Activated CD4-positive, alpha-beta T cell treated with anti-CD3 and anti-CD28 coated beads, Interleukin-2, amount 10 ng/mL, durations not matched to agents 7 days and 5 days (primary cell): ENCODE measurements around the gene DGCR8. TPM values are rescaled to one million over a fixed set of nuclear protein-coding genes. Genes with fewer than 3 reads are reported as not detected.

Source experiments
- CTCF ChIA-PET: fragments of 350-600 bp; sonication (Branson Sonifier 250); formaldehyde crosslinking; loops from one replicate; lab custom pipeline; 2021; ENCODE audit warnings: antibody characterized with exemption; lab: Charles Lee
- POLR2A ChIA-PET: fragments of 350-600 bp; sonication (Branson Sonifier 250); formaldehyde crosslinking; loops from one replicate; lab custom pipeline; 2021; ENCODE audit warnings: antibody characterized with exemption; lab: Charles Lee
- DNase-seq: peaks from one replicate; pipeline ENCODE4 v3.0.0-alpha.2; 2020
- H3K27ac Mint-ChIP-seq: one replicate; pipeline ENCODE4 v1.8.0; 2021; ENCODE audit warnings: mild to moderate bottlenecking, moderate library complexity, mixed read lengths
- H3K27me3 Mint-ChIP-seq: one replicate; pipeline ENCODE4 v1.8.0; 2021; ENCODE audit warnings: mixed read lengths
- H3K36me3 Mint-ChIP-seq: one replicate; pipeline ENCODE4 v1.8.0; 2021; ENCODE audit warnings: low read depth, mixed read lengths
- H3K4me1 Mint-ChIP-seq: one replicate; pipeline ENCODE4 v1.8.0; 2021; ENCODE audit warnings: mixed read lengths
- H3K4me3 Mint-ChIP-seq: one replicate; pipeline ENCODE4 v1.8.0; 2021; ENCODE audit warnings: mild to moderate bottlenecking, moderate library complexity, mixed read lengths
- H3K9me3 Mint-ChIP-seq: one replicate; pipeline ENCODE4 v1.8.0; 2021; ENCODE audit warnings: mixed read lengths
- total RNA-seq, 2 experiments: library from RNA; stranded (reverse); gene quantifications; one replicate each; pipeline ENCODE4 v1.2.3, GENCODE V29; 2021

DGCR8 gene
- total RNA-seq, 2 experiments from 2014 or later = 51.2 to 54.5 TPM

DNA sequence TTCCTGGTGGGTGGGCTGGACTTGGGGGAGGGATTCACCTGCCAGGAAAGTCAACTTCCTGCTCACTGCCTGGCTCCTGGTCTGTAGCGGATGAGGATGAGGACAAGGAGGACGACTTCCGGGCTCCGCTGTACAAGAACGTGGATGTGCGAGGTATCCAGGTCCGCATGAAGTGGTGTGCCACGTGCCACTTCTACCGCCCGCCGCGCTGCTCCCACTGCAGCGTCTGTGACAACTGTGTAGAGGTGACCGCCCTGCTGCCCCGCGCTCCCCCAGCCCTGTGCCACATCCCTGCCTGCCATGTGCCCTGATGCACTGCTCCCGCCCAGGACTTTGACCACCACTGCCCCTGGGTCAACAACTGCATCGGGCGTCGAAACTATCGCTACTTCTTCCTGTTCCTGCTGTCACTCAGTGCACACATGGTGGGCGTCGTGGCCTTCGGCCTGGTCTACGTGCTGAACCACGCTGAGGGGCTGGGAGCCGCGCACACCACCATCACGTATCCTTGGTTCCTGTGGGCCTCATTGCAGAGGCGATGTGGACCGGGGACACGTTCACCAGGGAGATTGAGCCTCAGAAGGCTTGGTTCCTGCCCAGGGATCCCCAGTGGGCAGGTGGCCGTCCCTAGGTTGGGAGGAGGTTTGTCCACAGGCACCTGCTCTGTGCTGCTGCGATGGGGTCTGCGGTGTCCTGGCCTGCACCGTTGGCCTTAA is 59.5 kb downstream of the DGCR8 start:
- no peak overlapping the region for H3K27ac Mint-ChIP-seq

DNA sequence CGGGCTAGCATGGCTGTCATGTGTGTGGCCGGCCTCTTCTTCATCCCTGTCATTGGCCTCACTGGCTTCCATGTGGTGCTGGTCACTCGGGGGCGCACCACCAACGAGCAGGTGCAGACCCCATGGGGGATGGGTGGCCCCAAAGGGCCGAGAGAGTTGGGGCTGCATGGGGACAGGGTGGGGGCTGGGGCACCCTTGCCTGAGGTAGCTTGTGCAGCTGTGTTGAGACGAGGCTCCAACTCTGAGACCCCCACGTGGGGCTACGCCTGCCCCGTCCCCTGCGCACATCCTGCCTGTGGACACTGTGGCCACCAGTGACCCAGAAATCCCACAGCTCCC is 60.0 kb downstream of the DGCR8 start:
- no peaks in the 10 kb centered on the region for H3K4me1 Mint-ChIP-seq
- CTCF ChIA-PET = no interaction called here
- no peak for DNase-seq
- no peak overlapping the region for H3K4me3 Mint-ChIP-seq
- H3K9me3 Mint-ChIP-seq = no peaks in the 10 kb centered on the region
- no peaks in the 10 kb centered on the region for H3K27me3 Mint-ChIP-seq
- no peak overlapping the region for H3K27ac Mint-ChIP-seq
- H3K36me3 Mint-ChIP-seq = no peaks in the 10 kb centered on the region
- POLR2A ChIA-PET = no interaction called here

More for the DNA sequence above, 59.5 kb downstream of the DGCR8 start:
- DNase-seq = no peak
- POLR2A ChIA-PET = no interaction called here
- no peak overlapping the region for H3K4me3 Mint-ChIP-seq
- CTCF ChIA-PET = no interaction called here
- no peaks in the 10 kb centered on the region for H3K9me3 Mint-ChIP-seq
- no peaks in the 10 kb centered on the region for H3K4me1 Mint-ChIP-seq
- no peaks in the 10 kb centered on the region for H3K27me3 Mint-ChIP-seq
- no peaks in the 10 kb centered on the region for H3K36me3 Mint-ChIP-seq

DNA sequence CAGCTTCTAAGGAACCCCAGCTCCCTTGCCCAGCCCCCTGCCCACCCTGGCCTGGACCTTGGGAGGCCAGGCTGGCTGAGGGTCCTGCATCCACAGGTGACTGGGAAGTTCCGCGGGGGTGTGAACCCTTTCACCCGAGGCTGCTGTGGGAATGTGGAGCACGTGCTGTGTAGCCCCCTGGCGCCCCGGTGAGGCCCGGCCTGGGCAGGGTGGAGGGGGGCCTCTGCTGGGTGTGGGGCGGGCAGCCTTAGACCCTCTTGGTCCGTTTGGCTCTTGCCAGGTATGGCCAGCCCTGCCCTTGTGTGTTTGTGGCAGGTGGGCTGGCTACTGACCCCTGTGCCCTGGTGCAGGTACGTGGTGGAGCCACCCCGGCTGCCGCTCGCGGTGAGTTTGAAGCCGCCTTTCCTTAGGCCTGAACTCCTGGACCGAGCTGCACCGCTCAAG is 60.5 kb downstream of the DGCR8 start:
- DNase-seq = no peak
- ChIA-PET POLR2A (no interaction called here), CTCF (no interaction called here)
- no peaks in the 10 kb centered on the region for H3K4me1 Mint-ChIP-seq
- no peaks in the 10 kb centered on the region for H3K27me3 Mint-ChIP-seq
- H3K9me3 Mint-ChIP-seq = no peaks in the 10 kb centered on the region
- no peak overlapping the region for H3K27ac Mint-ChIP-seq
- no peaks in the 10 kb centered on the region for H3K36me3 Mint-ChIP-seq
- H3K4me3 Mint-ChIP-seq = no peak overlapping the region

DNA sequence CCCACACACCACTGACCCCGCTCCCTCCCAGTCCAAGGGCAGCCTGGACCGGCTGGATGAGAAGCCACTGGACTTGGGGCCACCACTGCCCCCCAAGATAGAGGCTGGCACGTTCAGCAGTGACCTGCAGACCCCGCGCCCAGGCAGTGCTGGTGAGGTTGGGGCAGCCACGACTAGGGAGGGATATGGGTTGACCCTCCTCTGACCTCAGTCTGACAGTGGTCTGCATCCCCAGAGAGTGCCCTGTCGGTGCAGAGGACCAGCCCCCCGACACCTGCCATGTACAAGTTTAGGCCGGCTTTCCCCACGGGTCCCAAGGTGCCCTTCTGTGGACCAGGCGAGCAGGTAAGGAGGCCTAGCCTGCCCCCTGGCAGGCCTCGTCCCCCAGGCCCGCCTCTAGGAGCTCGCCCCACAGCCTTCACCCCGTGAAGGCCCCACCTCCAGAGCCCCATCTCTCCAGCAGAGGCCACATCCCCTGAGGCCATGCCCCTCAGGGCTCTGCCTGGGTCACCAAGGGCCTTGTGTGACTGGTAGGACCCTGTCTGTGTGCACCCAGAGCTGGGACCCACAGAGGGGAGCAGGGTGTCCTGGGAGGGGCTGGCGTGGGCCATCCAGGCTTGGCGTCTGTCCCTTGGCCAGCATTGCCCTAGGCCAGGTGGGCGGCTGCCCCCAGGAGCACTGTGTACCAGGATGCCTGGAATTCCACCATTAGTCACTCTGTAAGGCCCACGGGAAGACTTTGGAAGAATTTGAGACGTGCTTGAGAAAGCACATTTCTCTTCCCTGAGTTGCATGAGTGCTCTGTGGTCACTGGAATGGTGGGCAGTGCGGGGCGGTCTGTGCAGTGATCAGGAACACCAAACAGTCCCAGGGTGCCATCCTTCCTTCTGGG is 61.4 kb downstream of the DGCR8 start:
- no peaks in the 10 kb centered on the region for H3K9me3 Mint-ChIP-seq
- H3K27ac Mint-ChIP-seq = no peak overlapping the region
- H3K4me1 Mint-ChIP-seq = no peaks in the 10 kb centered on the region
- H3K36me3 Mint-ChIP-seq = no peaks in the 10 kb centered on the region
- no peak overlapping the region for H3K4me3 Mint-ChIP-seq
- ChIA-PET POLR2A (no interaction called here), CTCF (no interaction called here)
- no peaks in the 10 kb centered on the region for H3K27me3 Mint-ChIP-seq
- DNase-seq = no peak

GRCh38 chr22:20142711-20143621 is 62.9 kb downstream of the DGCR8 start:
- DNase-seq = no peak
- CTCF ChIA-PET = no interaction called here
- H3K9me3 Mint-ChIP-seq = no peaks in the 10 kb centered on the region

DNA sequence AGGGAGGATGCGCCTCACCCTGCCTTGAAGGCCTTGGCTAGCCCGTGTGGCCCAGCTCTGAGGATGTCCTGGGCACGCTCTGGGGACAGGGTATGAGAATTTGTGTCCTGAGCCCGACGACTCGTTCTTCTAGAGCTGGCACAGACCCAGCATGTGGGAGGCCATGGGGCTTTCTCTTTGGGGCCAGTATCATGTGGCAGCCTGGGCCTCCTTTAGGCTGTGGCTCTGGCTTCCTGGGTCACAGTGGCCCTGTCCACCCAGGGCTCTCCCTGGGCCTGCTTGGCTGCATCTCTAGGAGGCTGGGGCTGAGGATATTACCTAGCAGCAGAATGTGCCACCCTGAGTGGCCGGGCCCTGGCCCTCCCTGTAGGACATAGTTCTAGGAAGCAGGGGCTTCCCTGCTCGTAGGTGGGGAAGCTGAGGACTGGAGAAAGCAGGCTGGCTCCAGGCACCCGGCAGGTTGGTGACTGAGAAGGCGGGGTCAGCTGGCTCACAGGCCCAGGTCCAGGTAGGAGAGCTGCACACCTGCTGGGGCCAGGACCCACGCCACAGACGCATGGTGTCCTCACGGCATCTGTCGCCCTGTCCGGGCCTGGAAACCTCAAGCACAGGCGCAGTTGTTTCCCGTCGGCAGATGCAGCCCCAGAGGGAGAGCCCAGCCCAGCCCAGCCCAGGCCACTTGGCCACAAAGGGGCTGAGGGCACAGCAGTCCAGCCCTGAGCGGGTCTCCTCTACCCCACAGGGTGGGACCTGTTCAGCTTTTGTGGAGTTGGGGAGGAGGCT is 64.0 kb downstream of the DGCR8 start:
- no peaks in the 10 kb centered on the region for H3K9me3 Mint-ChIP-seq
- H3K36me3 Mint-ChIP-seq = no peaks in the 10 kb centered on the region
- DNase-seq = no peak
- CTCF ChIA-PET = no interaction called here
- no peak overlapping the region for H3K27ac Mint-ChIP-seq
- POLR2A ChIA-PET = no interaction called here
- H3K27me3 Mint-ChIP-seq = no peaks in the 10 kb centered on the region
- no peak overlapping the region for H3K4me3 Mint-ChIP-seq
- no peaks in the 10 kb centered on the region for H3K4me1 Mint-ChIP-seq

More at GRCh38 chr22:20142711-20143621, 62.9 kb downstream of the DGCR8 start:
- Mint-ChIP-seq H3K27me3 (no peaks in the 10 kb centered on the region), H3K27ac (no peak overlapping the region), H3K4me1 (no peaks in the 10 kb centered on the region), H3K36me3 (no peaks in the 10 kb centered on the region), H3K4me3 (no peak overlapping the region)
- POLR2A ChIA-PET = no interaction called here

- H3K4me3 Mint-ChIP-seq = no peak overlapping the region
- H3K9me3 Mint-ChIP-seq = no peaks in the 10 kb centered on the region
- ChIA-PET POLR2A (no interaction called here), CTCF (no interaction called here)
- no peak for DNase-seq
- H3K4me1 Mint-ChIP-seq = no peaks in the 10 kb centered on the region
- no peak overlapping the region for H3K27ac Mint-ChIP-seq
- H3K36me3 Mint-ChIP-seq = no peaks in the 10 kb centered on the region
- H3K27me3 Mint-ChIP-seq = no peaks in the 10 kb centered on the region
Observed at GRCh38 chr22:20145206-20145831, 65.3 kb downstream of the DGCR8 start.

DNA sequence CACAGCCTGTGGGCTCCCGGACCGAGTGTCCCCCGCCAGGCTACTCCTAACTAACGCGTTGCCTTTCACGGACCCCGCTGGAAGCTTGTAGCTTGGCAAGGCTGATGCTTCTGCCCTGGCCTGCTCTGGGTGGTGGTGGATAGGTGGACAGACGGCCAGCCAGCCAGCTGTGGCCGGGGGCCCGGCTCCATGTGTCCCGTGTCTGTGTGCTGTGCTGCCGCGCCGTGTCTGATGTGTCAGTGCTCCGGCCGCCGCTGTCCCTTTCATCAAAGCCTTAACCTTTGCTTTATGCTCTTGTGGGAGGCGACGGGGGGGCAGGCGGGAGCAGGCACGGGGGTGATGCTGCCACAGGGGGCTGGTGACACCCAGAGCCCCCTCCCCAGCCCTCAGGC is 65.8 kb downstream of the DGCR8 start:
- CTCF ChIA-PET = no interaction called here
- Mint-ChIP-seq H3K9me3 (no peaks in the 10 kb centered on the region), H3K27ac (no peak overlapping the region), H3K4me1 (no peaks in the 10 kb centered on the region), H3K36me3 (no peaks in the 10 kb centered on the region), H3K4me3 (no peak overlapping the region), H3K27me3 (no peaks in the 10 kb centered on the region)
- no peak for DNase-seq
- POLR2A ChIA-PET = no interaction called here

- no peaks in the 10 kb centered on the region for H3K9me3 Mint-ChIP-seq
- ChIA-PET POLR2A (no interaction called here), CTCF (no interaction called here)
- H3K4me3 Mint-ChIP-seq = no peak overlapping the region
- no peak overlapping the region for H3K27ac Mint-ChIP-seq
- DNase-seq = no peak
- no peaks in the 10 kb centered on the region for H3K27me3 Mint-ChIP-seq
- no peaks in the 10 kb centered on the region for H3K4me1 Mint-ChIP-seq
- no peaks in the 10 kb centered on the region for H3K36me3 Mint-ChIP-seq
Observed at GRCh38 chr22:20146777-20147176, 66.7 kb downstream of the DGCR8 start.

GRCh38 chr22:20147237-20147988 is 67.4 kb downstream of the DGCR8 start:
- CTCF ChIA-PET = no interaction called here
- no peaks in the 10 kb centered on the region for H3K9me3 Mint-ChIP-seq
- POLR2A ChIA-PET = no interaction called here
- no peak overlapping the region for H3K27ac Mint-ChIP-seq
- no peaks in the 10 kb centered on the region for H3K36me3 Mint-ChIP-seq
- DNase-seq = no peak
- H3K4me1 Mint-ChIP-seq = no peaks in the 10 kb centered on the region
- no peaks in the 10 kb centered on the region for H3K27me3 Mint-ChIP-seq
- H3K4me3 Mint-ChIP-seq = no peak overlapping the region

GRCh38 chr22:20148414-20148813 is 68.4 kb downstream of the DGCR8 start:
- H3K36me3 Mint-ChIP-seq = no peaks in the 10 kb centered on the region
- no peaks in the 10 kb centered on the region for H3K27me3 Mint-ChIP-seq
- ChIA-PET CTCF (no interaction called here), POLR2A (no interaction called here)
- H3K9me3 Mint-ChIP-seq = no peaks in the 10 kb centered on the region
- no peaks in the 10 kb centered on the region for H3K4me1 Mint-ChIP-seq
- DNase-seq = no peak
- no peak overlapping the region for H3K4me3 Mint-ChIP-seq
- H3K27ac Mint-ChIP-seq = no peak overlapping the region
